Gastroesophageal sphincter (tissue), 4 donors: ENCODE measurements around the gene PHAF1. TPM values are rescaled to one million over a fixed set of nuclear protein-coding genes. Genes with fewer than 3 reads are reported as not detected.
A peak's percentile ranks its signal among the peaks of the same experiment; 100 is the strongest.

Experiments
- ATAC-seq: fragments of 150-250 bp; one replicate; pipeline ENCODE4 v1.9.1; 2016; ENCODE audit warnings: mild to moderate bottlenecking, moderate library complexity
- H3K27ac ChIP-seq, 4 donors: fragments of 200-600 bp; sonication (generic) in 3 of 4; 1 replicate in 3 of 4; 2 replicates in 1 of 4; pipeline ENCODE4 v1.5.1; 2016 to 2019
- H3K27me3 ChIP-seq: fragments of 200-600 bp; sonication (generic); one replicate; pipeline ENCODE4 v1.5.1; 2019
- H3K36me3 ChIP-seq, 2 donors: fragments of 200-600 bp; sonication (generic); one replicate each; pipeline ENCODE4 v1.5.1; 2019; ENCODE audit warnings: control low read depth in 1 of 2
- H3K4me1 ChIP-seq, 3 donors: fragments of 200-600 bp; sonication (generic); 1 replicate in 2 of 3; 2 replicates in 1 of 3; pipeline ENCODE4 v1.5.1; 2016 to 2019; ENCODE audit warnings: control low read depth in 2 of 3
- H3K4me3 ChIP-seq, 2 donors: fragments of 200-600 bp; sonication (generic); one replicate each; pipeline ENCODE4 v1.5.1; 2019; ENCODE audit warnings: mild to moderate bottlenecking in 1 of 2, moderate library complexity in 1 of 2
- H3K9me3 ChIP-seq, 3 donors: fragments of 200-600 bp; sonication (generic); one replicate each; pipeline ENCODE4 v1.5.1; 2017 to 2019; ENCODE audit warnings: control low read depth in 2 of 3
- EP300 ChIP-seq: sonication (generic); formaldehyde crosslinking; IDR thresholded peaks from one replicate; pipeline ENCODE4 v1.6.1; 2017; ENCODE audit warnings: antibody characterized with exemption, mild to moderate bottlenecking
- POLR2A ChIP-seq, 2 donors: fragments of 450-650 bp; IDR thresholded peaks; one replicate each; pipeline ENCODE4 v1.6.1; 2017; ENCODE audit warnings: antibody characterized with exemption in 2 of 2, mild to moderate bottlenecking in 2 of 2, moderate library complexity in 1 of 2
- POLR2AphosphoS5 ChIP-seq: sonication (generic); formaldehyde crosslinking; IDR thresholded peaks from one replicate; pipeline ENCODE4 v1.6.1; 2017; ENCODE audit warnings: antibody characterized with exemption
- WGBS, 2 donors: methylation state at CpG; one replicate each; pipeline ENCODE4 v1.1.5; 2018; ENCODE audit warnings: low coverage in 1 of 2; 5-methylcytosine and 5-hydroxymethylcytosine counted together
- total RNA-seq, 4 donors: library from RNA; depleted of rRNA; stranded (reverse); fragments of >200 nt; gene quantifications; one replicate each; pipeline ENCODE4 v1.1.0, GENCODE V29; 2016
- TF ChIP-seq, protein P1 (sequence below), 4 experiments: fragments of 200-600 bp in 2 of 4; fragments of 450-650 bp in 2 of 4; sonication (generic) in 1 of 4; IDR thresholded peaks; one replicate each; pipeline ENCODE4 v1.5.1; 2017 to 2019; ENCODE audit warnings: antibody characterized with exemption in 4 of 4, mild to moderate bottlenecking in 2 of 4, moderate library complexity in 2 of 4

Gene PHAF1
- total RNA-seq, 4 donors from 2014 or later, result 10.9 to 20.4 (median 13.3) TPM

DNA sequence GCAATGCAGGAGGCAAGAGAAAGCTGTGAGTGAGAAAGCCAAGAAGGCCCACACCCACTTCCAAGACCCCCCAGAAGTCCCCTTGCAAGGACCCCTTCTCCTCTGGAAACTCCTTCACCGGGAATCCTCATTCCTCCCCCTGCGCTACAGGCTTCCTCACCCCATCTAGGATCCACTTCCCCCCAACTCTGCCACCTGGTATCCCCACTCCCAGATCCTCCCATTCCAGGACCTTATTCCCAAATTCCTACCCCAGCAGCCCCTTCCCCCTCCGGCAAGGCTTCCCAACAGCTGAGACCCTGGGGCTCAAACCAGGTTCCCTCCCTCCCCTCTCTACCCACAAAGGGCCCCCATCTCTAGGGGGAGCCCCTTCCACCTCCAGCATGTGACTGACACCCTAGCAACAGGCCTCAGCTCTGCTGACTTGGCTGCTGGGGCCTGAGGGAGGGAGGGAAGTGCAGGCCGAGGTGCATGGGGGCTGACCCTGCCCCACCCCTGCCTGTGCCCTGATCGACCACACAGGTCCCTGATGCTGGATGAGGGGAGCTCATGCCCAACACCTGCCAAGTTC is 56.9 kb downstream of the PHAF1 start:
- no peak overlapping the region for H3K4me3 ChIP-seq
- peak overlapping the region in 3 of 4 donors; percentile 27 to 97 (median 88) for H3K27ac ChIP-seq
- peaks cover 0 to 99% (median 52%) of the 10 kb centered on the region in 3 donors for H3K4me1 ChIP-seq
- no peak for ATAC-seq
- H3K9me3 ChIP-seq, result no peaks in the 10 kb centered on the region
- H3K36me3 ChIP-seq, result peaks cover 0 to 19% of the 10 kb centered on the region in 2 donors
- 67 to 75% methylated on average over 2 of the region's 5 CpGs for WGBS, 2 donors
- TF ChIP-seq POLR2A (IDR thresholded peaks at IDR 0.05) (no peak), EP300 (no peak), POLR2AphosphoS5 (no peak)
- TF ChIP-seq, protein P1, sequence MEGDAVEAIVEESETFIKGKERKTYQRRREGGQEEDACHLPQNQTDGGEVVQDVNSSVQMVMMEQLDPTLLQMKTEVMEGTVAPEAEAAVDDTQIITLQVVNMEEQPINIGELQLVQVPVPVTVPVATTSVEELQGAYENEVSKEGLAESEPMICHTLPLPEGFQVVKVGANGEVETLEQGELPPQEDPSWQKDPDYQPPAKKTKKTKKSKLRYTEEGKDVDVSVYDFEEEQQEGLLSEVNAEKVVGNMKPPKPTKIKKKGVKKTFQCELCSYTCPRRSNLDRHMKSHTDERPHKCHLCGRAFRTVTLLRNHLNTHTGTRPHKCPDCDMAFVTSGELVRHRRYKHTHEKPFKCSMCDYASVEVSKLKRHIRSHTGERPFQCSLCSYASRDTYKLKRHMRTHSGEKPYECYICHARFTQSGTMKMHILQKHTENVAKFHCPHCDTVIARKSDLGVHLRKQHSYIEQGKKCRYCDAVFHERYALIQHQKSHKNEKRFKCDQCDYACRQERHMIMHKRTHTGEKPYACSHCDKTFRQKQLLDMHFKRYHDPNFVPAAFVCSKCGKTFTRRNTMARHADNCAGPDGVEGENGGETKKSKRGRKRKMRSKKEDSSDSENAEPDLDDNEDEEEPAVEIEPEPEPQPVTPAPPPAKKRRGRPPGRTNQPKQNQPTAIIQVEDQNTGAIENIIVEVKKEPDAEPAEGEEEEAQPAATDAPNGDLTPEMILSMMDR (IDR thresholded peaks at IDR 0.05), result no peak
- peaks cover 38% of the 10 kb centered on the region for H3K27me3 ChIP-seq

DNA sequence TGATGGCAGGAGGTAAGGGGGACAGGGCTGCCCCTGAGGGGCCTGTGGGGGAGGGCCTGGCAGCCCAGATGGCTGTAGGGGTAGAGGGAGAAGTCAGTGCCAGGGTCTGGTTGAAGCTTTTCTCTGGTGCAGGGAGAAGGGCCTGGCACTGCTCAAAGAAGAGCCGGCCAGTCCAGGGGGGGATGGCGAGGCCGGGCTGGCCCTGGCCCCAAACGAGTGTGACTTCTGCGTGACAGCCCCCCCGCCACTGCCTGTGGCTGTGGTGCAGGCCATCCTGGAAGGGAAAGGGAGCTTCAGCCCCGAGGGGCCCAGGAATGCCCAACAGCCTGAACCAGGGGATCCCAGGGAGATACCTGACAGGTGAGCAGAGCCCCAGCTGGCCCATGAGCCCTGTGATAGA is 57.8 kb downstream of the PHAF1 start:
- TF ChIP-seq EP300 (no peak), POLR2AphosphoS5 (no peak), POLR2A (IDR thresholded peaks at IDR 0.05) (no peak)
- TF ChIP-seq, protein P1 (IDR thresholded peaks at IDR 0.05), result no peak
- no peak overlapping the region for H3K4me3 ChIP-seq
- H3K4me1 ChIP-seq, result peaks cover 0 to 99% (median 48%) of the 10 kb centered on the region in 3 donors
- H3K9me3 ChIP-seq, result no peaks in the 10 kb centered on the region
- WGBS, 2 donors, result no CpG with 5 or more reads among the region's 7 CpGs
- H3K36me3 ChIP-seq, result peaks cover 0 to 19% of the 10 kb centered on the region in 2 donors
- peak overlapping the region in 3 of 4 donors; percentile 27 to 97 (median 88) for H3K27ac ChIP-seq
- peaks cover 32% of the 10 kb centered on the region for H3K27me3 ChIP-seq
- no peak for ATAC-seq

DNA sequence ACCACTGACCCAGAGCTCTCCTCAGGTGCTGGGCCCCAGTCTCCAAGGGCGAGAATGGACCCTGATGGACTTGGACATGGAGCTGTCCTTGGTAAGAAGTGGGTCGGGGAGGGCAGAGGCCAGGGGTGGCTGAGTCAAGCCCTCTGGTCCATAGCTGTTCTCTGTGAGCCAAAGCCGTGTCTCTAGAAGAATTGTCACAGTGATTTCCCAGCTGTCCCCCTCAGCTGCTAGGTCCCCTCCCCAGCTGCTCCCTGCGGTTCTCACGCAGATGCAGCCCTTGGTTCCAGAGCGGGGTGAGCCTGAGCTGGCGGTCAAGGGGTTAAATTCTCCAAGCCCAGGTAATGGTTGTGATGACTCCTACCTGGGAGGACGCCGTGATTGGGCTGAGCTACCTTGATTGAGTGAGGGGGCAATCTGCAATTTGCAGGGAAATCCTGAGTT is 59.3 kb downstream of the PHAF1 start:
- peaks cover 17% of the 10 kb centered on the region for H3K27me3 ChIP-seq
- ATAC-seq, result no peak
- H3K36me3 ChIP-seq, result peaks cover 0 to 19% of the 10 kb centered on the region in 2 donors
- peak overlapping the region; percentile 76 to 97 (median 95) for H3K27ac ChIP-seq
- no peaks in the 10 kb centered on the region for H3K9me3 ChIP-seq
- no CpG with 5 or more reads among the region's 9 CpGs for WGBS, 2 donors
- no peak overlapping the region for H3K4me3 ChIP-seq
- H3K4me1 ChIP-seq, result peaks cover 2 to 99% (median 43%) of the 10 kb centered on the region in 3 donors
- no peak for TF ChIP-seq EP300
- TF ChIP-seq, protein P1 (IDR thresholded peaks at IDR 0.05), result no peak
- no peak for TF ChIP-seq POLR2A (IDR thresholded peaks at IDR 0.05)
- no peak for TF ChIP-seq POLR2AphosphoS5

DNA sequence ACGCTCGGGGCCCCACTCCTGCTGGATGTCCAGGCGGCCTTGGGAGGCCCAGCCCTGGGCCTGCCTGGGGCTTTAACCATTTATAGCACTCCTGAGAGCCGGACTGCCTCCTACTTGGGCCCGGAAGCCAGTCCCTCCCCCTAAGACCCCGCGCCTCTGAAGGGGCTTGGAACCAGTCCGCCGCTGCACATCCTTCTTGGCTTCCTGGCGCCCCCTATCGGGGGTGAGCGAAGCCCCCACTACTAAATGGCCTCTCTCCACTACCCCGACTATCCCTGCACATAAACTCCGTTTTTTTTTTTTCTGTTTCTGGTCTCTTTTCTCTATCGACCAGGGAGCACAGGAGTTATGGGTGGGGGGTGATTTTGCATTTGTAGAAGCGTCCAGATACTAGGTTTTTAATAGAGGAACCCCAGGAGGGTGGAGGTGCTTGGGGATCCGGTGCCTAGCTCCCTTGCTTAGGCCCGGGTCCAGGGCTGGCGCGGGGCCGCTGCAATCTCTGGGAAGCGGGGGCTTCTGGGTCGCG is 60.0 kb downstream of the PHAF1 start:
- H3K27me3 ChIP-seq, result peaks cover 11% of the 10 kb centered on the region
- peaks cover 0 to 19% of the 10 kb centered on the region in 2 donors for H3K36me3 ChIP-seq
- H3K9me3 ChIP-seq, result no peaks in the 10 kb centered on the region
- ATAC-seq, result no peak
- H3K27ac ChIP-seq, result peak overlapping the region; percentile 76 to 97 (median 95)
- peaks cover 2 to 99% (median 44%) of the 10 kb centered on the region in 3 donors for H3K4me1 ChIP-seq
- WGBS, 2 donors, result 0 to 2% methylated on average over 7 to 15 of the region's 24 CpGs
- TF ChIP-seq POLR2AphosphoS5 (no peak), POLR2A (IDR thresholded peaks at IDR 0.05) (no peak)
- TF ChIP-seq, protein P1 (IDR thresholded peaks at IDR 0.05), result peak in 3 of 4 experiments; percentile 29 to 63 (median 33)
- H3K4me3 ChIP-seq, result peak overlapping the region; percentile 36 to 60
